ENCODE measurements around the gene RFX5.

GRCh38 chr1:151386002-151386401, 39.0 kb upstream of the RFX5 start:
- TF ChIP-seq CREB1 (CRISPR knock-in tag; IDR thresholded peaks at IDR 0.05; ENCODE audit: low read depth) (no peak), CTCF (conservative IDR thresholded peaks at IDR 0.05; ENCODE audit: low read depth in 2 of 2) (no peak), ZNF331 (CRISPR knock-in tag; IDR thresholded peaks at IDR 0.05; ENCODE audit: low read depth) (no peak)
